Measurements from ENCODE around the gene RAB5B.
"Not testable (repeated sequence)": the region's sequence is repeated elsewhere in the genome, so short reads cannot be mapped to it uniquely, and the experiment has no call there.

The RAB5B gene

DNA sequence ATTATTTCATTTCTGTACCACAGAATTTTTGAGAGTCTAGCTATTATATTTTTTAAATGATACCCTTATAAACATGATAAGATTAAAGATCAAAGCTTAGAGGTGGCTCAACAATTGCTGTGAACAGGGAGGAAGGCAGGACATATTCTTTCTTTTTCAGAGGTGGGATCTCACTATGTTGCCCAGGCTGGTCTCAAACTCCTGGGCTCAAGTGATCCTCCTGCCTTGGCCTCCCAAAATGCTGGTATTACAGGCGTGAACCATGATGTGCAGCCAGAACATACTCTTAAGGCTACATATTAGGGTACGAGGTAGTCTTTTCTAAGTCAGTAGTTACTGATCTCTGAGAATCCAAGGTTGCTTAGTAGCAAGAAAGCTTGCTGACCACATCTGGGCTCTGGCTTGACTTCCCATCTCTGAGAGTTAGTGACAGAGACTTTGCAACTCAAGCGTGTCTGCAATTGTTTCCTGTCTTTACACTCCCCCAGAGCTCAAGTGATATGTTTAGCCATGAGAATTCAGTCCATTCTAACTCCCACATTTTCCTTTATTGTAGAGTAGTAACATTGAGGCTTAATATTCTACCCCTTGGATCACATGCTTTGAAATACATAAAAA lies 8.6 kb downstream of the RAB5B start:
- no peak for DNase-seq (ENCODE audit: low read depth, low spot score)

- DNase-seq (ENCODE audit: low read depth, low spot score): no peak
Observed at GRCh38 chr12:55983232-55983842, 9.5 kb downstream of the RAB5B start.

DNA sequence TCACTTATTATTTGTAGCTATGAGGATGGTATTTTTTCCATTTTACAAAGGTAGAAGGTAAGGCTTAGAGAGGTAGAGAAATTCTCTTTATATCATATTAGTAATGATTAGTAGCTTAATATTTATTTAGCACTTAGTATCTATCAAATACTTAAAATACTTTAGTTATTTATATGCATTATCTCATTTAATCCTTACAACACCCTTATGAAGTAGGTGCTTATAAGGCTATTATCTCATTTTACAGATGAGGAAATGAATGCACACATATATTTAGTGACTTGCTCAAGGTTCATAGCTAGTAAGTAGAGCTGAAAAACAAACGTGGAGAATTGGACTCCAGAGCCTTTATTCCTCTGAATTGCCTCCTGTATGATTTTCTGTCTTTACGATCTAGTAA lies 11.0 kb downstream of the RAB5B start:
- DNase-seq (ENCODE audit: low read depth, low spot score): no peak

- no peak for DNase-seq (ENCODE audit: low read depth, low spot score)
Observed at GRCh38 chr12:55985341-55985740, 11.5 kb downstream of the RAB5B start.

DNA sequence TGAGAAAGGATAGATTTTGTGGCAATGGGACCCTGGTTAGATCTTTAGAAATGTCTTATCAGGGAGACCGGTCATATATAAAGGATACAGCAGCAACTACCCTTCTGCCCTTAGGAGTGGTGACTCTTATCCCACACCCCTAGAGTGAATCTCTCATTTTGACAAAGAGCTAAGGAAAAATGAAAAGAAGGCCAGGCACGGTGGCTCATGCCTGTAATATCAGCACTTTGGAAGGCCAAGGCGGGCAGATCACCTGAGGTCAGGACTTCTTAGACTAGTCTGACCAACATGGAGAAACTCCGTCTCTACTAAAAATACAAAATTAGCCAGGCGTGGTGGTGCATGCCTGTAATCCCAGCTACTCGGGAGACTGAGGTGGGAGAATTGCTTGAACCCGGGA lies 12.1 kb downstream of the RAB5B start:
- not testable (repeated sequence) for DNase-seq (ENCODE audit: low read depth, low spot score)

DNA sequence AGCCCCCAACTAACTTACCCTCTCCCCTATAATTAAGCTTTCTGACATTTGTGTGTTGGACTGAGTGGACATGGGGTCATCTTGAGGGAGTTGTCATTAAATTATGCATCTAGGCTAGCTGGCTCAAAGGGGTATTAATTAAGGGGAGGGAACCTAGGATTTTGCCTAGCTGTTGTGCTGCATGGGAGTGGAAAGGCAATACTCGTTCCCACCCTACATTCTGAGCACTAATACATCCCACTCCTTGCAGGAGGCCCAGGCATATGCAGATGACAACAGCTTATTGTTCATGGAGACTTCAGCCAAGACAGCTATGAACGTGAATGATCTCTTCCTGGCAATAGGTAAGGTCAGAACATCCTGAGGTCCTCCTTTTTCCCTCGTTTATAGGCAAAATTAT lies 17.2 kb downstream of the RAB5B start:
- no peak for DNase-seq (ENCODE audit: low read depth, low spot score)

DNA sequence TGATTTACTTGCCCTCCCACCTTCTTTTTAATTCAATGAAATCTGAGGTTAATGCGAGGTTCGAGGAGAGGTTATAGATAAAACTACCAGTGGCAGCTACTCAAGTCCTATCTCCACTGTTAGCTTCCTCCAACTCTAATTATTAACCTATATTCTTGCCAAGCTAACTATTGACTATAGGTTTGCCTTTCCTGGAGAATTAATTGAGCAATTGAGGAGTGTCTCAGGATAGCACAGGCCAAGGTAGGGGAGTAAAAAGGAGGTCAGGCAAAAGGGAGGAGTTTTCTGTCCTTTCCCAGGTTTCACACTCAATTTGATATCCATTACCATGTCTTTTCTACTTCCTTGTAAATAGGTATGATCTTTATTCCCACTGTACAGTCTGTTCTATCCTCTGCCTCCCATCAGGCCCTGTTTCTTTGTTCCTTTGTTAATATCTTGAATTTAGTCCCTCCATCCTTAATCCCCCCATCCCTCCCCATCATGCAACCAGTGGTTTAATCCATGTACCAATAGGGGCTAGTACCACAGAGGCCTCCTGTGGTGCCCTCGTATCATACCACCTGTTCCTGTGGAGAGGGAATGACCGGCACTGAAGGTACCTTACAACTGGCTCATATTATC lies 19.5 kb downstream of the RAB5B start:
- no peak for DNase-seq (ENCODE audit: low read depth, low spot score)

DNA sequence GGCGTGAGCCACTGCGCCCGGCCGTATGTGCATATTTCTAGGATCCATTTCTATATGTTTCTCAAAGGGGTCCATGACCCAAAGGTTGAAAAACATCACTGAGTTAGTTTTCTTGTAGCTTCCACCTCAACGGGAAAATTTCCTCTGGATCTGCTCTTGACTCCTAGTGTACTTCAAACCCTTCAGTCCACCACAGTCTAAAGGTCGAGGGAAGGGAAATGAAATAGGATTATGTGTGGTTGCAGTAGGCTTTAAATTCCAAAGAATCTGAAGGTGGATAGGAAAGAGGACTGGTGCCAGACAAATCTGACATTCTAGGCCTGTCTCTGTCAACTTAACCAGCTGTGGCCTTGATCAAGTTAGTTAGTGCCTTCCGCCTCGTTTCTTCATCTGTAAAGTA lies 21.5 kb downstream of the RAB5B start:
- DNase-seq (ENCODE audit: low read depth, low spot score): no peak

DNA sequence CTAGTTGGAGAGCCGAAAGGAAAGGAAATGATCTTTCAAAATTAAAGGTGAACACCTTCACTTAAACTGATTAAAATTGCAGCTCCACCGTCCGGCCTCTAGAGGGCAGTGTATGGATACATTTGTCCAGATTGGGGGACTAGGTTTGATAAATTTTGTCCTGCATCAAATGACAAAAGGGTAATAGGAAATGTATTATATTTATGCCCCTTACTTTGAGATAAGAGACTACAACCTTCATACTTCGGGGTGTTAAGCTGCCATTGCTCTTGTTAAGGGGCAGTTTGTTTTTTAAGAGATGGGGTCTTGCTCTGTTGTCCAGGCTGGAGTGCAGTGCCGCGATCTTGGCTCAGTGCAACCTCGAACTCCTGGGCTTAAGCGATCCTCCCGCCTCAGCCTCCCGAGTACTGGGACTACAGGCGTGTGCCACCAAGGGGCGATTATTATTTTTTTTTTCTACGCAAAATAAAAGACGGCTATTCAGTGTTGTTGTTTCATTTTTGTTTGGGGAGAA lies 22.4 kb downstream of the RAB5B start:
- peak; percentile 40 for DNase-seq (ENCODE audit: low read depth, low spot score)

DNA sequence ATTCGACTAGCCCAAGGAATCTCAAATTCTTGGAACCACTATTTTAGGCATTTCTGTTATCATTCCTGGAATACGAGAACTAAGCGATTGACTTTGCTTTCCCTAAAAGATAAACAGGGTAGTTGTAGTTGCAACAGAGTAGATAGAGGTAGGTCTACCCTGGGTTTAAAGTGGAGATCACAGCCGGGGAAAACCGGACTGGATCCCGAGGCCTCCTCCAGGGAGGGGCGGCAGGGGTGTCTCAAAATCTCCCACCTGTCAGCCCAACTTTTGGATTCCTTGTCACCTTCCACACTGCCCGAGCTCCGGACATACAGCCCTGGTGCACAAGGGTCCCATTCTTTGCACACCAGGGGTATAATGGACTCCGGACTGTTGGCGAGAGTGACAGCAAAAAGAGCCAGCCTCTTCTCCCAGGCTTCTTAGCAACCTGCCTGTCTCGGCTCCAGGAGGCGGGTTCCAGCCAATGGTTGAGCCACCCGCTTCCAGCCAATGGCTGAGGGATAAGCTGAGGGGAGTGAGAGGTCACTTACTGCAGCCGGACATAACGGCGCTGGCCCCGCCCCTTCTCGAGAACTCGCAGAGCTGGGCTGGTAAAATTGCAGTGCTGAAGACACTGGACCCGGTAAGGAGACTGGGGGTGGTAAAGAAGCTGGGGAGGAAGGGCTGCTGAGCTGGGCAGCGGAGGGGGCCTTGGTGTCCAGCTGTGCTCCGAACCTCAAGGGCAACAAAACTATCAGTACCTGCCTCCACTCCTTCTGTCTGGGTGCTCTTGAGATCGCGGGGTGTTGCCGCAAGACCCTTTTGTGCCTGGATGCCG lies 23.0 kb downstream of the RAB5B start, which contains the start of gene SUOX:
Gene SUOX, plus strand, starts transcription at position 562 of the 820 bp plus-strand sequence. CDS start 4,946 bp downstream, outside the sequence.
- DNase-seq (ENCODE audit: low read depth, low spot score): peak; percentile 98

DNA sequence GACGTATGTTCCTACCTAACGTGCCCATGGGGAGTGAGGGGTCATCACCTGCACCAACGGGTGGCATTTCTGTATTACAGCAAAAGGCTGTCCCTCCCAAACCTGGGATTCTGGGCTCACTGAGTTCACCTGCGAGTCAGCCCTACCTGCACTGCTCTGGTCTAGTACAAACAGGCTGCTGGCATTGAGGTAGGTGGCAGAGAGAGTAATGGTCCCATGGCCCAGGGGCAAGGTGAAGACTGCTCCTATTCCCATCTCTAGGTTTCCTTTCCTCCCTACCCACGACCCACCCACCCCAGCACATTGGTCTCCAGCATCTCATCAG lies 23.6 kb downstream of the RAB5B start:
- DNase-seq (ENCODE audit: low read depth, low spot score): no peak

GRCh38 chr12:55999522-55999921 lies 25.6 kb downstream of the RAB5B start:
- not testable (repeated sequence) for DNase-seq (ENCODE audit: low read depth, low spot score)

DNA sequence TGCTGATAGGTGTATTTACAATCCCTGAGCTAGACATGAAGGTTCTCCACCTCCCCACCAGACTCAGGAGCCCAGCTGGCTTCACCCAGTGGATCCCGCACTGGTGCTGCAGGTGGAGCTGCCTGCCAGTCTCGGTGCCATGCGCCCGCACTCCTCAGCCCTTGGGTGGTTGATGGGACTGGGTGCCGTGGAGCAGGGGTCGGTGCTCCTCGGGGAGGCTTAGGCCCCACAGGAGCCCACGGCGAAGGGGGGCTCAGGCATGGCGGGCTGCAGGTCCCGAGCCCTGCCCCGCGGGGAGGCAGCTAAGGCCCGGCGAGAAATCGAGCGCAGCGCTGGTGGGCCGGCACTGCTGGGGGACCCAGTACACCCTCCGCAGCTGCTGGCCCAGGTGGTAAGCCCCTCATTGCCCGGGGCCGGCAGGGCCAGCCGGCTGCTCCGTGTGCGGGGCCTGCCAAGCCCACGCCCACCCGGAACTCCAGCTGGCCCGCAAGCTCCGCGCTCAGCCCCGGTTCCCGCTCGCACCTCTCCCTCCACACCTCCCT lies 26.2 kb downstream of the RAB5B start:
- DNase-seq (ENCODE audit: low read depth, low spot score): not testable (repeated sequence)

GRCh38 chr12:56001487-56002100 lies 27.7 kb downstream of the RAB5B start:
- DNase-seq (ENCODE audit: low read depth, low spot score): no peak

DNA sequence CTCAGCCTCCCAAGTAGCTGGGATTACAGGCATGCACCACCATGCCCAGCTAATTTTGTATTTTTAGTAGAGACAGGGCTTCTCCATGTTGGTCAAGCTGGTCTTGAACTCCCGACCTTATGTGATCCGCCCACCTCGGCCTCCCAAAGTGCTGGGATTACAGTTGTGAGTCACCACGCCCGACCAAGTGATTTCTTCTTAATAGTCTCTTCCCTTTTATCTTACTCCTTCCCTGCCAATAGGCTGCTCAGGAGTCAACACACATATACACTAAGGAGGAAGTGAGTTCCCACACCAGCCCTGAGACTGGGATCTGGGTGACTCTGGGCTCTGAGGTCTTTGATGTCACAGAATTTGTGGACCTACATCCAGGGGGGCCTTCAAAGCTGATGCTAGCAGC lies 29.5 kb downstream of the RAB5B start:
- DNase-seq (ENCODE audit: low read depth, low spot score): not testable (repeated sequence)

DNA sequence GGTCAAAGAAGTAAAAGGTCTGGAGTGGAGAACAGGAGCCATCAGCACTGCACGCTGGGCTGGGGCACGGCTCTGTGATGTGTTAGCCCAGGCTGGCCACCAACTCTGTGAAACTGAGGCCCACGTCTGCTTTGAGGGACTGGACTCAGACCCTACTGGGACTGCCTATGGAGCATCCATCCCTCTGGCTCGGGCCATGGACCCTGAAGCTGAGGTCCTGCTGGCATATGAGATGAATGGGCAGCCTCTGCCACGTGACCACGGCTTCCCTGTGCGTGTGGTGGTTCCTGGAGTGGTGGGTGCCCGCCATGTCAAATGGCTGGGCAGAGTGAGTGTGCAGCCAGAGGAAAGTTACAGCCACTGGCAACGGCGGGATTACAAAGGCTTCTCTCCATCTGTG lies 30.3 kb downstream of the RAB5B start:
- no peak for DNase-seq (ENCODE audit: low read depth, low spot score)

DNA sequence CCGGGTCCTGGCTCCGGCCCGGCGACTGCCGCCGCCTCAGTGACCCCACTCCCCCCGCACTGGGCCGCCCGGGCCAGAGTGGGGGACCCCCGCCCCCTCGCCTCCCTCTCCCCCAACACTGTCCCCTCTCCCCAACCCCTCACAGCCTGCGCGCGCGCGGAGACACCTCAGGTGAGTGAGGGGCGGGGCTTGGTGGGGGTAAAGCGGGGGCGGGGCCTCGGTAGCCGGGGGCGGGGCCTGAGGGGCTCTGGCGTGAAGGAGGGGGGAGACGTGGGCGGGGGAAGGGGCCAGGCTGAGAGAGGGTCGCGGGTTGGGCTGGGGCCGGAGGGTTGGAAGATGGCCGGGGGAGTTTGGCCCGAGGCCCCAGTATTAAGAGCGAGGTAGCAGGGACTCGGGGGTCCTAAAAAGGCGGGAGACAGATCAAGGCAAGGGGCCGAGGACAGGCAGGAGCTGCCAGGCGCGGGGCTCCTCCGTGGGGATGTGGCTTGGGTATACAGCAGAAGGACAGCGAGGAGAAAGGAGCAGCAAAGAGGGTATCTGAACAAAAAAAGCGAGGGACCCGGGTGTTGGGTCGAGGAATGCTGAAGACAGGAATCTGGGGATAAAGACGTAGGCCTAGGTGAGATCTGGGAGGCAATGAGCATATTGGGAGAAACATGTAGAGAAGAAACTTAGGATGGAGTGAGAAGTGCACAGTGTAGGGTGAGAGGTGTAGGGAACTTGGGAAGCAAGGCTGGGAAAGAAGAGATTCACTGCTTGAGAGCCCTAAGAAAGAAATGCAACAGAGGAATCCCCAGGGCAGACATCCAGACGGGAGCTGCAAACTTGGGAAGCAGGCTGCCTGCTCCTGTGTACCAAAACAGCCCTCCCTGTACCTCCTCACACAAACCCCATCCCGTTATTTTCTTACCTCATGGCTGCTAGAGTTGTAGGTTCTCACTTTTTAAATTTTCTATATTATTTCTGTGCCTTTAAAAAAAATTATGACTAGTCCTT lies 34.0 kb downstream of the RAB5B start:
- peak; percentile 69 for DNase-seq (ENCODE audit: low read depth, low spot score)

- no peak for DNase-seq (ENCODE audit: low read depth, low spot score)
Observed at GRCh38 chr12:56010111-56010570, 36.3 kb downstream of the RAB5B start.

GRCh38 chr12:56011509-56012090 lies 37.7 kb downstream of the RAB5B start:
- no peak for DNase-seq (ENCODE audit: low read depth, low spot score)

DNA sequence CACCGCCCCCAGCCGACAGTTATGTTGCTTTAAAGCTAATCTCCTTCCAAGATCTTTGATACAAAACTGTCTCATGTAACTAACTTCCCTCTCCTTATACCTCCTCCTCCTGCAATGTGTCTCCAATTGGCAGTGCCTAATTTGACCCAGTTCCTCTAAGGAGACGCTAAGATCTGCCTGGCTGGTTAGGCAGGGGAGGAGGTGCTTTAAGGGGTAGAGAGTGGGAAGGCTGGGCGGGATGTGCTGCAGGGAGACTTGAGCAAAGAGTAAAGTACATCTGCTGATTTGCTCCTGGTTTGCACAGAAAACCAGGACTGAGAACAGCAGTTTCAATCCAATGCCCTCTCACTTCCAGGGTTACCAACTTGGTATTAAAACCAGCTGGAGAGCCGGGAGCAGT lies 39.6 kb downstream of the RAB5B start:
- DNase-seq (ENCODE audit: low read depth, low spot score): no peak

Data from ELF-1 (cell line).